ENCODE measurements around the gene RUNX2.

Gene RUNX2

DNA sequence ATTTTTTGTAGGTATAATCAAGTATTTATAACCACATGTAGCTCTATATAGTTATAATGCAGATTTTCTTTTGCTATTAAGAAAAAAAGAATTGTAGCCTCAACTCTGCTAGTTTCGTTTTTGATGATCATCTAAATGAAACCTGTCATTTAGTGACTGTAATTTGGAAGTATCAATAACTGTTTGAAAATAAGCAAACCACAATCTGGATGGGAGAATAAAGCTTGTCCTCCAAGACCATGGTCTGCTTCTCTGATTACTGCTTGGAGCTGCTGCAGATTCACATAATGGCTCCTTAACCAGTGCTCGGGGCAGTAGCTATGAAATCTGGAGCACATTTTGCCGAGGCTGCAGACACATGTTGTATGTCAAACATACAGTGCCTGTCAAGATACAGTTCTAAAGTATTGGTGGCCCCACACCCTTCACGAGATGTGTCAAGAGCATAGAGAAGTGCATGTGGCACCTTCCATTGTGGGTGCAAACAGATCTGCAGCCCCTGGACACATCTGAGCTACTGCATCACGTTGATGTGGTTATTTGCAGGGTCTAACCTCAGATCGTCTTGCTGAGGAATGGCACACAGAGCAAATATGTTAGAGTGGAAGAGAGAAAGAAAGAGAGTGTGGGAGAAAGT is 305.3 kb downstream of the RUNX2 start:
- TF ChIP-seq TEAD4 (IDR thresholded peaks at IDR 0.05) = no peak
- TF ChIP-seq, protein P1, sequence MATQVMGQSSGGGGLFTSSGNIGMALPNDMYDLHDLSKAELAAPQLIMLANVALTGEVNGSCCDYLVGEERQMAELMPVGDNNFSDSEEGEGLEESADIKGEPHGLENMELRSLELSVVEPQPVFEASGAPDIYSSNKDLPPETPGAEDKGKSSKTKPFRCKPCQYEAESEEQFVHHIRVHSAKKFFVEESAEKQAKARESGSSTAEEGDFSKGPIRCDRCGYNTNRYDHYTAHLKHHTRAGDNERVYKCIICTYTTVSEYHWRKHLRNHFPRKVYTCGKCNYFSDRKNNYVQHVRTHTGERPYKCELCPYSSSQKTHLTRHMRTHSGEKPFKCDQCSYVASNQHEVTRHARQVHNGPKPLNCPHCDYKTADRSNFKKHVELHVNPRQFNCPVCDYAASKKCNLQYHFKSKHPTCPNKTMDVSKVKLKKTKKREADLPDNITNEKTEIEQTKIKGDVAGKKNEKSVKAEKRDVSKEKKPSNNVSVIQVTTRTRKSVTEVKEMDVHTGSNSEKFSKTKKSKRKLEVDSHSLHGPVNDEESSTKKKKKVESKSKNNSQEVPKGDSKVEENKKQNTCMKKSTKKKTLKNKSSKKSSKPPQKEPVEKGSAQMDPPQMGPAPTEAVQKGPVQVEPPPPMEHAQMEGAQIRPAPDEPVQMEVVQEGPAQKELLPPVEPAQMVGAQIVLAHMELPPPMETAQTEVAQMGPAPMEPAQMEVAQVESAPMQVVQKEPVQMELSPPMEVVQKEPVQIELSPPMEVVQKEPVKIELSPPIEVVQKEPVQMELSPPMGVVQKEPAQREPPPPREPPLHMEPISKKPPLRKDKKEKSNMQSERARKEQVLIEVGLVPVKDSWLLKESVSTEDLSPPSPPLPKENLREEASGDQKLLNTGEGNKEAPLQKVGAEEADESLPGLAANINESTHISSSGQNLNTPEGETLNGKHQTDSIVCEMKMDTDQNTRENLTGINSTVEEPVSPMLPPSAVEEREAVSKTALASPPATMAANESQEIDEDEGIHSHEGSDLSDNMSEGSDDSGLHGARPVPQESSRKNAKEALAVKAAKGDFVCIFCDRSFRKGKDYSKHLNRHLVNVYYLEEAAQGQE (IDR thresholded peaks at IDR 0.05; ENCODE audit: low read depth) = no peak
- no peak for TF ChIP-seq RAD21 (IDR thresholded peaks at IDR 0.05; ENCODE audit: low read depth)
- TF ChIP-seq CREB1 (IDR thresholded peaks at IDR 0.05; ENCODE audit: low read depth) = no peak
- TF ChIP-seq TCF12 (IDR thresholded peaks at IDR 0.05; ENCODE audit: low read depth) = no peak
- no peak for TF ChIP-seq YY1 (IDR thresholded peaks at IDR 0.05; ENCODE audit: low read depth)
- no peak for TF ChIP-seq NFIC (IDR thresholded peaks at IDR 0.05)
- TF ChIP-seq FOXM1 (IDR thresholded peaks at IDR 0.05; ENCODE audit: borderline replicate concordance, low read depth) = no peak
- TF ChIP-seq EGR1 (IDR thresholded peaks at IDR 0.05) = no peak
- TF ChIP-seq, protein P2, sequence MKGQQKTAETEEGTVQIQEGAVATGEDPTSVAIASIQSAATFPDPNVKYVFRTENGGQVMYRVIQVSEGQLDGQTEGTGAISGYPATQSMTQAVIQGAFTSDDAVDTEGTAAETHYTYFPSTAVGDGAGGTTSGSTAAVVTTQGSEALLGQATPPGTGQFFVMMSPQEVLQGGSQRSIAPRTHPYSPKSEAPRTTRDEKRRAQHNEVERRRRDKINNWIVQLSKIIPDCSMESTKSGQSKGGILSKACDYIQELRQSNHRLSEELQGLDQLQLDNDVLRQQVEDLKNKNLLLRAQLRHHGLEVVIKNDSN (IDR thresholded peaks at IDR 0.05) = no peak
- TF ChIP-seq ZBTB7A (IDR thresholded peaks at IDR 0.05; ENCODE audit: low read depth) = no peak
- no peak for TF ChIP-seq CEBPB (IDR thresholded peaks at IDR 0.05)
- TF ChIP-seq, protein P3, sequence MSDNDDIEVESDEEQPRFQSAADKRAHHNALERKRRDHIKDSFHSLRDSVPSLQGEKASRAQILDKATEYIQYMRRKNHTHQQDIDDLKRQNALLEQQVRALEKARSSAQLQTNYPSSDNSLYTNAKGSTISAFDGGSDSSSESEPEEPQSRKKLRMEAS (IDR thresholded peaks at IDR 0.05) = no peak
- no peak for TF ChIP-seq EP300 (IDR thresholded peaks at IDR 0.05; ENCODE audit: borderline replicate concordance)
- no peak for TF ChIP-seq TAF1 (IDR thresholded peaks at IDR 0.05; ENCODE audit: low read depth)

DNA sequence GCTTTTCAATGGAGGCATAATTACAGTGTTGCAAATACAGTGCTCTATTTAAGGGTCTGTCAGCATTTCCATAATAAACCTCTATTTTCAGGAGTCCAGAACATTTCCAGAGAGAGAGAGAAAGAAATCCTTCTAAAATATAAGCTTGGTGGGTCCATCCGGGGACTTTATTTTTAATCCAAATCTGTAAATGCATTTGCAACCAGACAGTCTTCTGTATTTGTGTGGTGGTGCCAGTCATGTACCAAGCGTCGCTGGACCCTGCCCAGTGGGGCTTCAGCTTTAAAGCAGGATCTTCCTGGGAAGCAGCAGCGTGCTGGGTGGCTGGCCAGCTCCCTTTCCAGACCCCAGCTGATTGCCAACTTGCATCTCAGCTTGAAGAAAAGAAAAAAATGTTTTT is 306.1 kb downstream of the RUNX2 start:
- no peak for TF ChIP-seq TEAD4 (IDR thresholded peaks at IDR 0.05)
- no peak for TF ChIP-seq TAF1 (IDR thresholded peaks at IDR 0.05; ENCODE audit: low read depth)
- TF ChIP-seq, protein P1 (IDR thresholded peaks at IDR 0.05; ENCODE audit: low read depth) = no peak
- TF ChIP-seq TCF12 (IDR thresholded peaks at IDR 0.05; ENCODE audit: low read depth) = no peak
- TF ChIP-seq RAD21 (IDR thresholded peaks at IDR 0.05; ENCODE audit: low read depth) = no peak
- TF ChIP-seq, protein P3 (IDR thresholded peaks at IDR 0.05) = no peak
- no peak for TF ChIP-seq CREB1 (IDR thresholded peaks at IDR 0.05; ENCODE audit: low read depth)
- TF ChIP-seq YY1 (IDR thresholded peaks at IDR 0.05; ENCODE audit: low read depth) = no peak
- TF ChIP-seq FOXM1 (IDR thresholded peaks at IDR 0.05; ENCODE audit: borderline replicate concordance, low read depth) = no peak
- TF ChIP-seq NFIC (IDR thresholded peaks at IDR 0.05) = no peak
- TF ChIP-seq ZBTB7A (IDR thresholded peaks at IDR 0.05; ENCODE audit: low read depth) = no peak
- no peak for TF ChIP-seq EGR1 (IDR thresholded peaks at IDR 0.05)
- TF ChIP-seq EP300 (IDR thresholded peaks at IDR 0.05; ENCODE audit: borderline replicate concordance) = no peak
- no peak for TF ChIP-seq CEBPB (IDR thresholded peaks at IDR 0.05)

DNA sequence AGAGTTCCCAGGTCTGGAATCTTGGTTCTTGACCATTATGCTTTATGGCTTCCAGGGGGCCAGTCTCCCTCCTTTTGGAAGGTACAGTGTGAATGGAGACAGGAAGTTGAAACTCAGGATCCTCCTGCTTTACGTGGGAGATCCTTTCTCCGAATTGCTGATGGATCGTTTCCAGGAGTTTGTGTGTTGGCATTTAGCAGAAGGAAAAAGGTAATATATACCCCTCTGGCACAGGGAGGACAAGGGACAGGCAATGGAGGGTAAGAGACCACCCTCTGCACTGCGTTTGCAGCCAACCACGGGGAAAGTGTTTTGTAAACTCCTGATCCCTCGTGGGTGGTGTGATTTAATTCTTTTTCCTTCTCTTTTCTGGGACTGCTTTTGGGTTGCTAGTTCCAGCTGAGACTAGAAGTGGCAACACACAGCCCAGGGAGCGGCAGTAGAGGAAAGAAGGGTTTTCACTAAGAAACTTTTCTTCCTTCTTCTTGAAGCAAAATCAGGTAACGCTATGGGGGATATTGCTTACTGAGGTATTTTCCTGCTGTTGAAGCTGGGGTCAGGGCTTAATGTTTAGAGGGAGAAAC is 307.2 kb downstream of the RUNX2 start:
- TF ChIP-seq EGR1 (IDR thresholded peaks at IDR 0.05) = no peak
- TF ChIP-seq, protein P1 (IDR thresholded peaks at IDR 0.05; ENCODE audit: low read depth) = no peak
- TF ChIP-seq, protein P2 (IDR thresholded peaks at IDR 0.05) = no peak
- TF ChIP-seq RAD21 (IDR thresholded peaks at IDR 0.05; ENCODE audit: low read depth) = no peak
- no peak for TF ChIP-seq TEAD4 (IDR thresholded peaks at IDR 0.05)
- TF ChIP-seq EP300 (IDR thresholded peaks at IDR 0.05; ENCODE audit: borderline replicate concordance) = no peak

DNA sequence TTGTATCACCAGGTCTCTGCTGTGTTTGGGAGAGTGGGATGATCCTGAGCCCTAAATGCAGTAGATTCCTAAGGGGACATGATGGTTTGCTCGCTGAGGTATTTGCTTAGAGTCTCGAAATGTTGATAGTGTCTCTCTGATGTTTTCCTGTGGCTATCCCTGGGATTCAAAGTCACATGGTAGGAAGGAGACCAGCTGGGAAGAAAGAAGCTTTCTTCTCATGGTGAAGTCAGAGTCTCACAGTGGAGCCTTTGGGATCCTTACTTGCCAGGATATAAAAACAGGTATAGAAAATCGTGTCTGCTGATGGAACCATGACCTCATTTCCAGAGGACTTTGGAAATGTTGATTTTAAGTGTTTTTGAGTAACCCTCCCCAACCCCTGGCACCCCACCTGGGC is 308.9 kb downstream of the RUNX2 start:
- TF ChIP-seq ZBTB7A (IDR thresholded peaks at IDR 0.05; ENCODE audit: low read depth) (no peak), YY1 (IDR thresholded peaks at IDR 0.05; ENCODE audit: low read depth) (no peak), FOXM1 (IDR thresholded peaks at IDR 0.05; ENCODE audit: borderline replicate concordance, low read depth) (no peak)
